IMR-90 (cell line): ENCODE measurements around the gene ERP27.

ENCODE experiments used
- BHLHE40 ChIP-seq: fragments of 150-350 bp; IDR thresholded peaks from 2 replicates; pipeline ENCODE4 v1.6.1; 2016; ENCODE audit warnings: mild to moderate bottlenecking, low read depth, low read length
- CEBPB ChIP-seq: IDR thresholded peaks from 2 replicates; pipeline ENCODE4 v1.6.1; 2012; ENCODE audit warnings: low read depth, low read length, improper control_type of control experiment
- CTCF ChIP-seq: conservative IDR thresholded peaks from 2 replicates; pipeline ENCODE4 v1.5.1; 2012; ENCODE audit warnings: mild to moderate bottlenecking, low read depth, low read length, improper control_type of control experiment
- FOS ChIP-seq: fragments of 150-350 bp; IDR thresholded peaks from 2 replicates; pipeline ENCODE4 v1.6.1; 2016; ENCODE audit warnings: low read depth, low read length
- MXI1 ChIP-seq: IDR thresholded peaks from 2 replicates; pipeline ENCODE4 v1.6.1; 2012; ENCODE audit warnings: low read depth, mild to moderate bottlenecking, low read length, moderate library complexity, borderline replicate concordance
- POLR2A ChIP-seq: IDR thresholded peaks from 2 replicates; pipeline ENCODE4 v1.6.1; 2012; ENCODE audit warnings: mild to moderate bottlenecking, low read depth, low read length
- RAD21 ChIP-seq: IDR thresholded peaks from 2 replicates; pipeline ENCODE4 v1.6.1; 2012; ENCODE audit warnings: low read length, improper control_type of control experiment
- RCOR1 ChIP-seq: IDR thresholded peaks from 2 replicates; pipeline ENCODE4 v1.6.1; 2012; ENCODE audit warnings: mild to moderate bottlenecking, low read length, improper control_type of control experiment; ENCODE audit not compliant: insufficient replicate concordance

- TF ChIP-seq FOS (no peak), CTCF (no peak), CEBPB (no peak), RCOR1 (no peak), POLR2A (no peak), BHLHE40 (no peak), MXI1 (no peak), RAD21 (no peak)
Measured at GRCh38 chr12:14961466-14962152, 23.3 kb upstream of the ERP27 start, which contains the start of gene ARHGDIB.
